Measurements from ENCODE around the gene TTC28. TPM values are rescaled to one million over a fixed set of nuclear protein-coding genes. Genes with fewer than 3 reads are reported as not detected.
"Not testable (repeated sequence)": the region's sequence is repeated elsewhere in the genome, so short reads cannot be mapped to it uniquely, and the experiment has no call there.

The TTC28 gene
- total and polyA plus RNA-seq, 7 donors = 0.23 to 102 (median 46.1) TPM

DNA sequence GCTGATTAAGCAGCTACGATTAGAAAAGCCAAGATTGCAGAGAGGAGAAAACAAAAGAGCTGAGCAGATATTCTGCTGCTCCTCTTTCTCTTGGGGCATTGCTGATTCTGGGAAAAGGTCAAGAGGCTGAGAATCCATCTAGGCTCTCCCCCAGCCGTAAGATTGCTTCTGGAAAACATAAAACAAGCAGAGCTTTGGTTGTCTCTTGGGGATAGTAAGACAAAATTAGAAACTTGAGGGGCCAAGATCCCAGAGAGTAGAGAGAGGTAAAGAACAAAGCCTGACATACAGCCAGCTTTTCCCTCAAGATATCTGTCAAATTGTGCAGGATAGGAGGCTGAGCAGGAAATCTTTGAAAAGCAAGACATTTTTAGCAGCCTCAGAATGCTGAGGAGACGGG is 158.2 kb downstream of the TTC28 start:
- 80 to 83% methylated on average over 3 of the region's 3 CpGs for WGBS, 2 donors
- TF ChIP-seq, protein P1, sequence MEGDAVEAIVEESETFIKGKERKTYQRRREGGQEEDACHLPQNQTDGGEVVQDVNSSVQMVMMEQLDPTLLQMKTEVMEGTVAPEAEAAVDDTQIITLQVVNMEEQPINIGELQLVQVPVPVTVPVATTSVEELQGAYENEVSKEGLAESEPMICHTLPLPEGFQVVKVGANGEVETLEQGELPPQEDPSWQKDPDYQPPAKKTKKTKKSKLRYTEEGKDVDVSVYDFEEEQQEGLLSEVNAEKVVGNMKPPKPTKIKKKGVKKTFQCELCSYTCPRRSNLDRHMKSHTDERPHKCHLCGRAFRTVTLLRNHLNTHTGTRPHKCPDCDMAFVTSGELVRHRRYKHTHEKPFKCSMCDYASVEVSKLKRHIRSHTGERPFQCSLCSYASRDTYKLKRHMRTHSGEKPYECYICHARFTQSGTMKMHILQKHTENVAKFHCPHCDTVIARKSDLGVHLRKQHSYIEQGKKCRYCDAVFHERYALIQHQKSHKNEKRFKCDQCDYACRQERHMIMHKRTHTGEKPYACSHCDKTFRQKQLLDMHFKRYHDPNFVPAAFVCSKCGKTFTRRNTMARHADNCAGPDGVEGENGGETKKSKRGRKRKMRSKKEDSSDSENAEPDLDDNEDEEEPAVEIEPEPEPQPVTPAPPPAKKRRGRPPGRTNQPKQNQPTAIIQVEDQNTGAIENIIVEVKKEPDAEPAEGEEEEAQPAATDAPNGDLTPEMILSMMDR (IDR thresholded peaks at IDR 0.05) = no peak
- intact Hi-C loops (cut with DNase I) = no loop called here
- Histone ChIP-seq H3K36me3 (no peaks in the 10 kb centered on the region), H3K4me3 (no peak overlapping the region), H3K9me3 (no peaks in the 10 kb centered on the region), H3K27ac (no peak overlapping the region), H3K27me3 (no peaks in the 10 kb centered on the region), H3K4me1 (no peaks in the 10 kb centered on the region)
- DNase-seq = no peak

DNA sequence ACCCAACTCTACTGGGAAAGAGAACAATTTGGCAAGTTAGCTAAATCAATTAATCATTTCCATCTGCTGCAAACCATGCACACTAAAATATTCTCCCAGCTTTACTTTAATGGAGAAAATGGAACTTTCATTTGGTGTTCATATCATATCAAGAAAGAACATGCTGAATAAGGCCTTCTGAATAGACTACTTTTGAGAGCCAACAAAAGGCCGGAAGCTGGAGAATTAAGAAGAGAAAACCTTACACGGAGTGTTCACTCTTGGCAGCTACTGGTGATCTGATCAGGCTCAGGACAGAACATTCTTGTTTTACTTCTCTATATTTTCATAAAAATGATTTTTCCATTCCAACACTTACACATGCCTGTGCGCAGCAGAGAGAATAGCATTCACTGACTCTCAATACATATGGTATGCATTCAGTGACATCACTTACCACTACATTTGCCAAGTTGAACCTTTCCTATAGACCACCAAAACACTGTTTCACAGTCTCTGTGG is 165.3 kb downstream of the TTC28 start:
- H3K36me3 ChIP-seq = no peaks in the 10 kb centered on the region
- H3K9me3 ChIP-seq = peaks cover 0 to 2% (median 0%) of the 10 kb centered on the region in 4 donors
- intact Hi-C loops (cut with DNase I) = loop anchor here (10.0 kb wide), 1 partner anchor 150 kb away; no protein-coding TSS in a partner anchor
- no peak overlapping the region for H3K27ac ChIP-seq
- DNase-seq = no peak
- H3K4me1 ChIP-seq = no peaks in the 10 kb centered on the region
- no peaks in the 10 kb centered on the region for H3K27me3 ChIP-seq
- TF ChIP-seq POLR2A (IDR thresholded peaks at IDR 0.05) (no peak), EP300 (IDR thresholded peaks at IDR 0.05) (no peak), POLR2AphosphoS5 (IDR thresholded peaks at IDR 0.05) (no peak)
- TF ChIP-seq, protein P1 (IDR thresholded peaks at IDR 0.05) = no peak
- WGBS, 2 donors = 83 to 84% methylated on average over 3 of the region's 3 CpGs
- no peak overlapping the region for H3K4me3 ChIP-seq

DNA sequence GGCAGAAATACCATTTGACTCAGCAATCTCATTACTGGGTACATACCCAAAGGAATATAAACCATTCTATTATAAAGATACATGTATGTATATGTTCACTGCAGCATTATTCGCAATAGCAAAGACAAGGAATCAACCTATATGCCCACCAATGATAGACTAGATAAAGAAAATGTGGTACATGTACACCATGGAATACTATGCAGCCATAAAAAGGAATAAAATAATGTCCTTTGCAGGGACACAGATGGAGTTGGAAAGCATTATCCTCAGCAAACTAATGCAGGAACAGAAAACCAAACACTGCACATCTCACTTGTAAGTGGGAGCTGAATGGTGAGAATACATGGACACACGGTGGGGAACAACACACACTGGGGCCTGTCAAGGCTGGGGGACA is 167.3 kb downstream of the TTC28 start:
- not testable (repeated sequence) for H3K4me3 ChIP-seq, DNase-seq, H3K9me3 ChIP-seq, H3K36me3 ChIP-seq, H3K27ac ChIP-seq, H3K4me1 ChIP-seq, H3K27me3 ChIP-seq
- WGBS, 2 donors = 91 to 93% methylated on average over 2 of the region's 2 CpGs
- intact Hi-C loops (cut with DNase I) = loop anchor here (10.0 kb wide), 1 partner anchor 148 kb away; no protein-coding TSS in a partner anchor

DNA sequence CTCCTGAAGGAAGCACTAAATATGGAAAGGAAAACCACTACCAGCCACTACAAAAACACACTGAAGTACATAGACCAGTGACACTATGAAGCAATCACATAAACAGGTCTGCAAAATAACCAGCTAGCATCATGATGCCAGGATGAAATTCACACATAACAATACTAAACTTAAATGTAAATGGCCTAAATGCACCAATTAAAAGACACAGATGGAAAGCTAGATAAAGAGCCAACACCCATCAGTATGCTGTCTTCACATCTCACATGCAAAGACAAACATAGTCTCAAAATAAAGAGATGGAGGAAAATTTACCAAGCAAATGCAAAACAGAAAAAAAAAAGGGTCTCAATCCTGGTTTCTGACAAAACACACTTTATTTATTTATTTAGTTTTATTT is 171.7 kb downstream of the TTC28 start:
- no peak for DNase-seq
- Histone ChIP-seq H3K27me3 (no peaks in the 10 kb centered on the region), H3K9me3 (peaks cover 0 to 2% (median 0%) of the 10 kb centered on the region in 4 donors), H3K27ac (no peak overlapping the region), H3K4me3 (no peak overlapping the region), H3K36me3 (no peaks in the 10 kb centered on the region), H3K4me1 (no peaks in the 10 kb centered on the region)
- no peak for TF ChIP-seq EP300 (IDR thresholded peaks at IDR 0.05)
- TF ChIP-seq, protein P1 (IDR thresholded peaks at IDR 0.05) = no peak
- TF ChIP-seq POLR2AphosphoS5 (IDR thresholded peaks at IDR 0.05) = no peak
- TF ChIP-seq POLR2A (IDR thresholded peaks at IDR 0.05) = no peak
- intact Hi-C loops (cut with DNase I) = no loop called here

DNA sequence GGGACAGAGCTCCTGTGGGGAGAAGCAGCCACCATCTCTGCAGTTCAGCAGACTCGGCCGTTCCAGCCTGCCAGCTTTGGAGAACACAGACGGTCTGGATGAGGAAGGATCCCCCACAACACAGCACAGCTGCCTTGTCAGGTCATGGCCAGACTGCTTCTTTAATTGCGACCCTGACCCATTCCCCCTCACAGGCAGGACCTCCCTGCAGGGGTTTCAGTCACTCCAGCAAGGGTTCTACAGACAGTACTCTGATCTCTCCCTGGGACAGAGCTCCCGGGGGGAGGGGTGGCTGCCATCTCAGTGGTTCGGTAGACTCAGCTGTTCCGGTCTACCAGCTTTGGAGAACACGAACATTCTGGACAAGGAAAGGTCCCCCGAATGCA is 173.5 kb downstream of the TTC28 start:
- TF ChIP-seq, protein P1 (IDR thresholded peaks at IDR 0.05) = no peak
- Histone ChIP-seq H3K4me3 (no peak overlapping the region), H3K4me1 (no peaks in the 10 kb centered on the region), H3K27me3 (no peaks in the 10 kb centered on the region), H3K27ac (no peak overlapping the region), H3K9me3 (peaks cover 0 to 2% (median 0%) of the 10 kb centered on the region in 4 donors), H3K36me3 (no peaks in the 10 kb centered on the region)
- intact Hi-C loops (cut with DNase I) = no loop called here
- no peak for DNase-seq
- WGBS, 2 donors = 81 to 85% methylated on average over 9 of the region's 9 CpGs

Measured in sigmoid colon (tissue), 7 donors.